Astrocyte of the cerebellum (primary cell): ENCODE results near the gene NMD3.

Experiments
- DNase-seq: peaks from one replicate; pipeline ENCODE4 v3.0.0-alpha.2; 2011; ENCODE audit warnings: low read depth
- H3K4me3 ChIP-seq: 2 replicates; pipeline ENCODE4 v1.5.1; 2011; ENCODE audit warnings: mild to moderate bottlenecking, low read depth, low read length, moderate library complexity
- in situ Hi-C: cut with HindIII; loops from 2 replicates; pipeline ENCODE4 v1.10.0; 2017; ENCODE audit warnings: low sequenced_read_pairs
- TF ChIP-seq, protein P1 (sequence below): IDR thresholded peaks from 2 replicates; pipeline ENCODE4 v1.5.1; 2012; ENCODE audit warnings: low read length, low read depth, moderate library complexity, mild to moderate bottlenecking; ENCODE audit errors: missing control alignments

NMD3 gene

DNA sequence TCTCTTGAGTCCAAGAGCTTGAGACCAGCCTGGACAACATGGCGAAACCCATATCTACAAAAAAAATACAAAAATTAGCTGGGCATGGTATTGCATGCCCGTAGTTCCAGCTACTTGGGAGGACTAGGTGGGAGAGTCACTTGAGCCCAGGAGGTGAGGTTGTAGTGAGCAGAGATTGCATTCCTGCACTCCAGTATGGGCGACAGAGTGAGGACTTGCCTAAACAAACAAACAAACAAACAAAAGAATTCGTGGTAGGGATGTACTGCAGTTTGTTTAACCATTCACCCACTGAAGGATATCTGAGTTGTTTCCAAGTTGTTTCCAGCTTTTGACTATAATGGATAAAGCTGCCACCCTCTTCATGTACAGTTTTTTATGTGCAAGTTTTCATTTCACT lies 7.5 kb upstream of the NMD3 start:
- in situ Hi-C loops = no loop called here
- DNase-seq = no peak
- H3K4me3 ChIP-seq = no peak overlapping the region
- TF ChIP-seq, protein P1, sequence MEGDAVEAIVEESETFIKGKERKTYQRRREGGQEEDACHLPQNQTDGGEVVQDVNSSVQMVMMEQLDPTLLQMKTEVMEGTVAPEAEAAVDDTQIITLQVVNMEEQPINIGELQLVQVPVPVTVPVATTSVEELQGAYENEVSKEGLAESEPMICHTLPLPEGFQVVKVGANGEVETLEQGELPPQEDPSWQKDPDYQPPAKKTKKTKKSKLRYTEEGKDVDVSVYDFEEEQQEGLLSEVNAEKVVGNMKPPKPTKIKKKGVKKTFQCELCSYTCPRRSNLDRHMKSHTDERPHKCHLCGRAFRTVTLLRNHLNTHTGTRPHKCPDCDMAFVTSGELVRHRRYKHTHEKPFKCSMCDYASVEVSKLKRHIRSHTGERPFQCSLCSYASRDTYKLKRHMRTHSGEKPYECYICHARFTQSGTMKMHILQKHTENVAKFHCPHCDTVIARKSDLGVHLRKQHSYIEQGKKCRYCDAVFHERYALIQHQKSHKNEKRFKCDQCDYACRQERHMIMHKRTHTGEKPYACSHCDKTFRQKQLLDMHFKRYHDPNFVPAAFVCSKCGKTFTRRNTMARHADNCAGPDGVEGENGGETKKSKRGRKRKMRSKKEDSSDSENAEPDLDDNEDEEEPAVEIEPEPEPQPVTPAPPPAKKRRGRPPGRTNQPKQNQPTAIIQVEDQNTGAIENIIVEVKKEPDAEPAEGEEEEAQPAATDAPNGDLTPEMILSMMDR = no peak

DNA sequence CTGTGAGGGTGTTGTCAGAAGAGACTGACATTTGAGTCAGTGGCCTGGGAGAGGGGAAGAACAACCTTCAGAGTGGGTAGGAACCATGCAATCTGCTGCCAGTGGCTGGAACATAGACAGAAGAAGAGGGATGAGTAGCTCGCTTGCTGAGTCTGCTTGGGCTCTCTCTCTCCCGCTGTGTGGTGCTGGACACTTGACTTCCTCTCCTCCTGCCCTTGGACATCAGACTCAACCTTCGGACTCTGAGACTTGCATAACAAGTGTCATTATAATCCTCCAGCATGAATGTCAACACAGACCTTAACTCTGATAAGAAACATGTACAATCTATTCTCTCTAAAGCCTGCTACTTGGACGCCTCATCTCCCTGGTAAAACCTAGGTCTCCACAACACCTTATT lies 5.9 kb upstream of the NMD3 start:
- in situ Hi-C loops = no loop called here
- no peak for DNase-seq
- H3K4me3 ChIP-seq = no peak overlapping the region
- TF ChIP-seq, protein P1 = no peak

DNA sequence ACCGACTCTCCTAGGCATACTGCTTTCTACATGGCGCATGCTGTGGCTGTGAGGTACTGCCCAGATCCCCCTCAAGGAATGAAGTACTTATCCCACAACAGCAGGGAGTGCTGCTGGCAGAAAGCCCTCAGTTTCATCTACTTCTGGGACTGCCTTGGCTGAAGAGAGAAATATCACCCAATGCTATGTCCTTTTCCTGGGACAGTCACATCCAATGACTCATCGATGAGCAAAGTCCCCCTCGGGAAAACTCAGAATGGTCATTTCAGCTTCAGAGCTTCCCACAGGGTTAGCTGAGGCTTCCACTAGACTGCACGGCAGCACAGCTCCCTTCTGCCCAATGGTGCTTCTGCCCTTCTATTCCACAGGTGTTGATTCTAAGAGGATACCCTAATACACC lies 3.6 kb upstream of the NMD3 start:
- TF ChIP-seq, protein P1 = no peak

DNA sequence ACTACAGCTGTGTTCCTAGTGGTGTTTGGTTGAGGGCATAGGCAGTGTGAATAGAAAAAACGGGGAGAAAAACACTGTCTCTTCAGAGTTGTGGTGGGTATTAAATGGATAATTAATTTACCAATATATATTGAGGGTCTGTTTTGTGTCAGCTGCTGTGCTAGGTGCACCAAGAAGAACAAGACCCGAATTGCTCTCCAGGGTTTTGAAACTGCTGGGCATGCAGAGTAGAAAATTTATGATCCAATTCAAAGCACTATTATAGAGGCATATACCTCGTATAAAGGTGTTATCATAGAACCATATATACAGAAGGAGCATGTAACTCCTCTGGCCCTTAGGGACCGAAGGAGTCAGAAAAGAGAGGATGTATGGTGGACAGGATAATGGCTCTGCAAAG lies 1.6 kb upstream of the NMD3 start:
- in situ Hi-C loops = no loop called here
- DNase-seq = no peak
- H3K4me3 ChIP-seq = no peak overlapping the region
- TF ChIP-seq, protein P1 = no peak

More for the DNA sequence above, 3.6 kb upstream of the NMD3 start:
- no peak for DNase-seq
- in situ Hi-C loops = no loop called here
- no peak overlapping the region for H3K4me3 ChIP-seq

DNA sequence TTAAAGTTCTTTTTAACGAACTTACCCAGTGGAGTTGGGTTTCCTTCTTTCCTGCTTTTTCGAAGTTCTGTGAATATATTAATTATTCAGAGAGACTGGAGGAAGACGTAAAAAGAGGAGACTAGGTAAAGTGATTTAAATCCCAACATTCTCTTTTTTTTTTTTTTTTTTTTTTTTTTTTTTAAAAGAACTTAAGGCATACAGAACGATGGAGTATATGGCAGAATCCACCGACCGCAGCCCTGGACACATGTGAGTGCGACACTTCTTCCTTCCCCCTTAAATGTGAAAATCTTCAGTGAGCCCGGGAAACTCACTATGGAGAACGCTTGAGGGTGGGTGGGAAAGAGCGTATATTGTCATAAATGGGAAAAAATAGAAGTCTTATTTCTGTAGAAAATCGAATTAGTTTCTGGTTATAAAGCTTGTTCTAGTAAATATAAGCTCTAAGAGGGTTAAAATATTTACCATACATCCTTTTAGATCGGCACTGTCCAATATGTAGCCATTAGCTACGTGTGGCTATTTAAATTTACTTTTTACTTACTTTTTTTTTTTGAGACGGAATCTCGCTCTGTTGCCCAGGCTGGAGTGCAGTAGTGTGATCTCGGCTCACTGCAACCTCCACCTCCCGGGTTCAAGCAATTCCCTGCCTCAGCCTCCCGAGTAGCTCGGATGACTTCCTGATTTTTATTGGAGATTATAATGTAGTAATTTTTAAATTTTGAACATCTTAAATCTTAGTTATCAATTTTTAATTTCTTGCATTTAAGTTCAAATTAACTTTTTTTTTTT lies 892 bp downstream of the NMD3 start:
- no peak for DNase-seq
- H3K4me3 ChIP-seq = peak overlapping the region; percentile 87
- TF ChIP-seq, protein P1 = no peak
- in situ Hi-C loops = no loop called here

DNA sequence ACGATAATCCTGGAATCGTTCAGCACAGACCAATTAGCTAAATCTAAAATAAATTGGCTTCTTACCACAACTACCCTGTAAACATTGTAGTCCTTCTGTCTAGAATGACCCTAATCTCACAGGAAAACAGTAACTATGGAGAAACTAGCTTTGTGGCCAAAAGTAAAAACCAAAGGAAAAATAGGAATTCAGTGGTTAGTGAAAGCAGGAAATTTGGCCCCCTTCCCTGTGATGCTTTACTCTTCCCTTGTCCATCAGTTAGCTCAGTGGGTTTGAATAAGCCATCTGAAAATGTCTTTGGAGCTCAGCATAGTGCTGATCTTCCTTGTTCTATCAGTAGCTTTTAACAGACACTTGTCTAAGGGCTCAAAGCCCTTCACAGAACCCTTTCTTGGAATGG lies 1.6 kb downstream of the NMD3 start:
- peak; percentile 50 for DNase-seq
- in situ Hi-C loops = no loop called here
- H3K4me3 ChIP-seq = peak overlapping the region; percentile 87
- TF ChIP-seq, protein P1 = no peak
